ENCODE data around the gene ACTR3.

Gene ACTR3

DNA sequence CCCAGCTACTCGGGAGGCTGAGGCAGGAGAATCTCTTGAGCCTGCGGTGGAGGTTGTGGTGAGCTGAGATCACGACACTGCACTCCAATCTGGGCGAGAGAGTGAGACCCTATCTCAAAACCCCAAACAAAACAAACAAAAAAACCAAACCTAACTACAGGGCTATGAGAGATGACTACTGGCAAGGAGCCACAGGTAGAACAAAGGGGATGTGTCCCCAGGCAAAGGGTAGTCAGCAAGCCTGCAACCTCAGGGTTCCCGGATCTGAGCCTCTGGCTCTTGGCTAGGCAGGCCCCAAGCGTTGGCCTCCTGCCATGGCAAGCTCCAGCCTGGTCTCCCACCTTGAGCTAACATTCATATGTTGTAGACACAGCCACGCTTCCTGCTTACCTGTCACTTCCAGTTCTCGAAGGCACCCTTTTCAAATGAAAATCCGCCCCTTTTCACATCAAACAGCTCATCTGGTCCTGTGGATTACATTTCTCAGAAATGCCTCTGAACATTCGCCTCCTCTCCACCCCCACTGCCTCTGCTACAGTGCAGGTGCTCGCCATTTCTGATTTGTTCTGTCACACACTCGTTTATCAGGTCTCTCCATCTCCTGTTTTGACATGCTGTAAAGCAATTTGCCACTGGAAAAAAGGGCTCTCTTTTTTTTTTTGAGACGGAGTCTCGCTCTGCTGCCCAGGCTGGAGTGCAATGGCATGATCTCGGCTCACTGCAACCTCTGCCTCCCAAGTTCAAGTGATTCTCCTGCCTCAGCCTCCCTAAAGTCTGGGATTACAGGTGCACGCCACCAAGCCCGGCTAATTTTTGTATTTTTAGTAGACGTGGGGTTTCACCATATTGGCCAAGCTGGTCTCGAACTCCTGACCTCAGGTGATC lies 13.1 kb upstream of the ACTR3 start:
- DNase-seq (ENCODE audit: low spot score) = peak; percentile 37

DNA sequence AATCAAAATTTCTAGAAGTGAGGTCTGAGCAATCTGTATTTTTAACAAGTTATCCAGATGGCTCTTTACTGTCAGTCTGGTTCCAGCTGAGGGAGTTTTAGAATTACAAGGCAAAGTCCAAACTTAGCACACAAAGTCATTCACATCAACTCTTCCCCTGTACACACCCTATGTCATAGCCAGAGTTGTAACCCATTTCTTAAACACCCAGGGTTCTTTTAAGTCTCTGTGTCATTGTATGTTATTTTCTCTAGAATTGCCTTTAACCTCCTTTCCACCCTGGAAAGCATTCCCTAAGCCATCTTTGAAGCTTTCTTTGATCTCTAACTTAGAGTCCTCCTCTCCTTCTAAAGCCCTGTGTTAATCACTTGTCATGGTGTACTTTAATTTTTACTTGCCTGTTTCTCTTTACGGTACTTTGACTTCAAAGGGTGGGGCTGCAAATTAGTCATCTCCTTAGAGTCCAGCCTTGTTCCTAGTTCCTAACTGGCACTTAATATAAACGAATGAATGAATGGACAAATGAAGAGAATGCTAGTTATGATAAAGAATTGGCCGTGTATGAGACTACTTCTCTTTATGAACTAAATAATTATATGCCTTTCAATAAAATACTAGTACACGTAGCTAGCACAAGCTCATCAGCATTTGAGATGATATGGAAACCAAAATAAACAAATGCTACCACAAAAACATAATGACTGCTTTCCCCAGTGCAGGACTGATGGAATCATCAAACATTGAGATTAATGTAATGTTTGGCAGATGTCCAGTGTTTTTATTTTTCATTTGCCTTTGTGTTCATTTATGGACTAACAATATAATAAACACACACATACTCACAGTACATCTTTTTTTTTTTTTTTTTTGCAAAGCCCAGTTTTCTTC lies 11.9 kb upstream of the ACTR3 start:
- no peak for DNase-seq (ENCODE audit: low spot score)

- no peak for DNase-seq (ENCODE audit: low spot score)
Observed at GRCh38 chr2:113878743-113879142, 11.1 kb upstream of the ACTR3 start.

- no peak for DNase-seq (ENCODE audit: low spot score)
Observed at GRCh38 chr2:113879457-113879856, 10.4 kb upstream of the ACTR3 start.

- no peak for DNase-seq (ENCODE audit: low spot score)
Observed at GRCh38 chr2:113886479-113887008, 3.3 kb upstream of the ACTR3 start.

DNA sequence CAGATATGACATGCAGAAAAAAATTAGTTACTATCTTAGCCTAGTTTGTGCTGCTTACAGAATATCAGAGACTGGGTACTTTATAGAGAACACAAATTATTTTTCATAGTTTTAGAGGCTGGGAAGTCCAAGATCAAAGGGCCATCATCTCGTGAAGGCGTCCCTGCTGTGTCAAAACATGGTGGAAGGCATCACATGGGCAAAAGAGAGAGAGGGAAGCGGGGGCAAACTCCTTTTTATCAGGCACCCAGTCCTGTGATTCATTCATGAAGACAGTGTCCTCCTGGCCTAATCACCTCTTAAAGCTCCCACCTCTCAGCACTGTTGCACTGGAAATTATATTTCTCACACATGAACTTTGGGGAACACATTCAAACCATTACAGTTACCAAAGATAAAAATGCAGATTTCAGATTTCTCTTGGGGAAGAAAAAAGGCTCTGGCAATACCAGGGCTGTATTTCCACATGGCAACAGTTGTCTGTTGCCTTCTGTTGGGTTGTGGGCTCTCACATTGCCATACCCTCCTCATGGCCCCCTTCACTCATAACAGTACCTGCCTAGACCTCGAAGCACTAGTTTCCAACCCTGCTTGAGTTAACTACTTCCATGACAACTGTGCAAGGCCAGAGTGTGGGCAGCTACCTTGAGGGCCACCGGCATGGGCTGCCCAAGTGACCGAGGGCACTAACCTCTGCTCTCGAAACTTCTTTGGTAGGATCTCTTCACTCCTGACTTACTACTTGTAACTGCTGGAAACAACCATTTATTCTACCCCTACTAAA lies 2.7 kb upstream of the ACTR3 start:
- DNase-seq (ENCODE audit: low spot score) = no peak

- DNase-seq (ENCODE audit: low spot score) = no peak
Observed at GRCh38 chr2:113888641-113889470, 1.0 kb upstream of the ACTR3 start.

DNA sequence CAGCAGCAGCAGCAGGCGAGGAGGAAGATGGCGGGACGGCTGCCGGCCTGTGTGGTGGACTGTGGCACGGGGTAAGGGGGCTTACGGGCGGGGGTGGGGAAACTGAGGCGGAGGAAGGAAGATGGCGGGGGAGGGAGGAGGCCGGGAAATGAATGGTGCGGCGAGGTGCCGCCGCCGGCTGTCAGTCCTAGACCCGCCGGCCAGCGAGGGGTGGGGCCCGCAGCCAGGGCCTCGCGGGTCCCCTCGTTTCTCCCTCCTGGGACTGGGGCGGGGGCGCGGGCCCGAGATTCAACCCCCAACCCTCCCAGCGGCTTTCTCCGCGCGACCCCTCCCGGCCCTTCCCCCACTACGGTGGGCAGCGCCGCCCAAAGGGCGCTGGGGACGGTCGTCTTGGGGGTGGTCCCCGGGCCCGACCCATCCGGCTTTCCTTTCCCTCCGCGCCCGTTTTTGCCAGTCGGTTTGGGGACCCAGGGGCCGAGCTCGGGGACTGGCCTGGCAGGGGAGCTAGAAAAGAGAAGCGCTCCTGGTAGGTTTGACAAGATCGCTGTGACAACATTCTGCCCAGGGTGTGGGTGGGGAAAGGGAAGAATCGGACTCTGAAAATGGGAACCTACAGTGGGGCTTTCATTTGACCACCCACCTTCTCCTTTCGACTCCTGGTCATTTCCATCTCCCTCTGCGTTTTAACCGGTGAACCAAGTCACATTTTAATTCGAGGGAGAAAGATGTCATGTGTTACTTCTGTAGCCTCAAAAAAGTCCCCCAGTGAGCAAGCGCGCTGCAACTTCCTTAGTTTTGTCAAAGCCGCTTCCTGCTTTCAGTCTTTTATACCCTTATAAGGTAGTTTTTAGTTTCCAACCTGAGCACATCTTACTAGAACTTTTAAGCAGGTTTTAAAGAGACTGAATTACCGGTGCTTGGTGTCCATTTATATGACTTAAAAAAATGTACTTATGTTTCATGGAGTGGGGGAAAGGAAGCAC lies 655 bp downstream of the ACTR3 start:
- DNase-seq (ENCODE audit: low spot score) = peak; percentile 49

GRCh38 chr2:113891265-113891959 lies 1.5 kb downstream of the ACTR3 start:
- DNase-seq (ENCODE audit: low spot score) = no peak

GRCh38 chr2:113892004-113892710 lies 2.3 kb downstream of the ACTR3 start:
- no peak for DNase-seq (ENCODE audit: low spot score)

- DNase-seq (ENCODE audit: low spot score) = no peak
Observed at GRCh38 chr2:113894156-113894743, 4.4 kb downstream of the ACTR3 start.

DNA sequence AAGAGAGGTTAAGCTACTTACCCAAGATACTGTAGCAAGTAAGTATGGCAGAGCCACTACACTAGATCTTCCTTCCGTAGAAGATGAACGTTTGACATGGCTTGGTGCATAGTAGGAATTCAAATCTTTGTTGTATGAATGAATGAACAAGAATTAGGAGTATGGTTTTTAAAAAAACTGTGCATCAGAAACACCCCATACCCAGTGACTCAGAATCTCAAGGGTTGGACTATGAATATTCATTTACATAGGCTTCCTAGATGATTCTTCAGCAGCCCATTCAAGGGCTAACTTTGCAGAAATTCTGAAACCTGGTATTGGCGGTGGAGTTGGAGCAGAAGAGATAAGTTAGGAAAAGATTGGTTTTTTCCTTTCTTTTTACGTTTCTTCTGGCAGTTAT lies 5.4 kb downstream of the ACTR3 start:
- DNase-seq (ENCODE audit: low spot score) = no peak

GRCh38 chr2:113895819-113896563 lies 6.1 kb downstream of the ACTR3 start:
- DNase-seq (ENCODE audit: low spot score) = no peak

GRCh38 chr2:113896791-113897190 lies 6.9 kb downstream of the ACTR3 start:
- no peak for DNase-seq (ENCODE audit: low spot score)

DNA sequence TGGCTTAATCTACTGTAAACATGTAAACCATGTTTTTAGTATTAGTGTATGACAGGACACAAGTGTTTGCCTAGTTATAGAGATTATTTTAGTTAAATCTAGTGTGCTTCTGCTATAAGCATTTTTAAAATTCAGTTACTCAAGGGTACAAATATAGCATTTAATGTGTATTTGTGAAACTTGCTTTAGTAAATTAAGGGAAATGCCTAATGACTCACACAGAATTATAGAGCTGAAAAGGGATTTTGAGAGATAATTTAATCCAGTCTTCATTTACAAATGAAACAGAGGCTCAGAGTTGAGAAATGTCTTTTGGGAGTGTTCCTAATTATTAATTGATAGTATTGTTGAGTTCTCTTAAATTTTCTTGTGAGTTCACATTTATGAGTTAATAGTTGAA lies 8.2 kb downstream of the ACTR3 start:
- DNase-seq (ENCODE audit: low spot score) = no peak

DNA sequence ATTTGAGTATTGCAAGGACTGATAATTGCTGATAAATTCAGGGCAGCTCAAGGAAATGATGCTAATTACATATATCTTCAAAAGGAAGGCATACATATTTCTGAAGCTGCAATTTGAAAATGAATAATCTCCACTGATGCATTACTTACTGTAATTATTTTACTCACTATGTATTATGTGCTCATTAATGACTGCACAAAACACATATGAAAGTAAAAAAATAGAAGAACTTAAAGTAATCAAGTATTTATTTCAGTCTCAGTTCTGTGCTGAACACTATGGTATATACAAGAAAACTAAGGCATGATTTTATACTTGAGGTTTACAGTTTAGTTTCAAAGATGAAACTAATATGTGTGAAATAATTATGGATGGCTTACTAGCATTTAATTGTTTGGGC lies 9.3 kb downstream of the ACTR3 start:
- no peak for DNase-seq (ENCODE audit: low spot score)

DNA sequence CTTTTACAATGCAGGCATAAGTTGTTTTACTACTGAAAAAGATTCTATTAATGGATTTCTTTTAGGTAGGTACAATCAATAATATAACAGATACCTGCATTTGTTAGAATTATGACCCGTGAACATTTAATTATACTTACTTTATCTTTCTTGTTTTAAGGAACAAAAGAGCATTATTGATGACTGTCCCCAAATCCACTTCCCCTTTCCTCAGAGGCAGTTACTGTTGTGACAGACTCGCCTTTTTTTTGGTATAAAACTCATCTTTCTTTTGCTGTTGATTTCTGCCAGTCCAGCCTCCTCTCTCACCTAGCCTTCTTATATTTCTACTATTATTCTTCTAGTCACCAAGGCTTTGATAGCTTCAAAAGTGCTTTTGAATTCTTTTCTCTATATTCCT lies 12.1 kb downstream of the ACTR3 start:
- no peak for DNase-seq (ENCODE audit: low spot score)

Data from SK-N-DZ (cell line).